NCI-H524 treated with DMSO at 0.1 percent for 48 hours (cell line): ENCODE results near the gene SOCS1.
"Not testable (repeated sequence)": the region's sequence is repeated elsewhere in the genome, so short reads cannot be mapped to it uniquely, and the experiment has no call there.

Experiments
- DNase-seq: peaks from one replicate; lab custom pipeline; 2025; lab: John Stamatoyannopoulos, UW

Gene SOCS1

GRCh38 chr16:11224894-11225676, 30.9 kb downstream of the SOCS1 start:
- DNase-seq = no peak

GRCh38 chr16:11224096-11224893, 31.7 kb downstream of the SOCS1 start:
- DNase-seq = no peak

GRCh38 chr16:11220507-11220906, 35.5 kb downstream of the SOCS1 start:
- not testable (repeated sequence) for DNase-seq

GRCh38 chr16:11219178-11219577, 36.8 kb downstream of the SOCS1 start:
- no peak for DNase-seq

- DNase-seq = no peak
Observed at GRCh38 chr16:11218604-11218962, 37.4 kb downstream of the SOCS1 start.

- no peak for DNase-seq
Observed at GRCh38 chr16:11217651-11218603, 38.1 kb downstream of the SOCS1 start.

- no peak for DNase-seq
Observed at GRCh38 chr16:11215935-11216556, 40.0 kb downstream of the SOCS1 start.

- no peak for DNase-seq
Observed at GRCh38 chr16:11213799-11214198, 42.2 kb downstream of the SOCS1 start.

- DNase-seq = no peak
Observed at GRCh38 chr16:11213373-11213772, 42.6 kb downstream of the SOCS1 start.

- DNase-seq = no peak
Observed at GRCh38 chr16:11212798-11213196, 43.2 kb downstream of the SOCS1 start.

GRCh38 chr16:11211977-11212797, 43.8 kb downstream of the SOCS1 start:
- DNase-seq = no peak

GRCh38 chr16:11211061-11211976, 44.7 kb downstream of the SOCS1 start:
- DNase-seq = no peak

GRCh38 chr16:11210260-11210659, 45.7 kb downstream of the SOCS1 start:
- DNase-seq = no peak

GRCh38 chr16:11208916-11209665, 46.9 kb downstream of the SOCS1 start:
- DNase-seq = no peak

GRCh38 chr16:11207646-11208045, 48.4 kb downstream of the SOCS1 start:
- no peak for DNase-seq

- no peak for DNase-seq
Observed at GRCh38 chr16:11205754-11206581, 50.0 kb downstream of the SOCS1 start.

GRCh38 chr16:11205065-11205699, 50.8 kb downstream of the SOCS1 start:
- no peak for DNase-seq
